WERI-Rb-1 (cell line): ENCODE data around the gene FRAS1.

Experiments
- DNase-seq: peaks from one replicate; pipeline ENCODE4 v3.0.0-alpha.2; 2020
- H3K27ac ChIP-seq: fragments of 250-450 bp; sonication (Bioruptor Pico); 2 replicates; pipeline ENCODE4 v1.5.1; 2020; ENCODE audit warnings: mild to moderate bottlenecking, moderate library complexity
- H3K27me3 ChIP-seq: fragments of 250-450 bp; sonication (Bioruptor Pico); 2 replicates; pipeline ENCODE4 v1.5.1; 2021; ENCODE audit warnings: mild to moderate bottlenecking, low read depth, moderate library complexity; ENCODE audit not compliant: insufficient read depth, severe bottlenecking
- H3K36me3 ChIP-seq: fragments of 250-450 bp; sonication (Bioruptor Pico); 2 replicates; pipeline ENCODE4 v1.5.1; 2020; ENCODE audit warnings: mild to moderate bottlenecking, moderate library complexity
- H3K4me3 ChIP-seq: 2 replicates; pipeline ENCODE4 v1.5.1; 2011; ENCODE audit warnings: low read depth, mild to moderate bottlenecking, control low read depth, low read length
- H3K9me3 ChIP-seq: fragments of 250-450 bp; sonication (Bioruptor Pico); 2 replicates; pipeline ENCODE4 v1.5.1; 2021; ENCODE audit warnings: mild to moderate bottlenecking, moderate library complexity; ENCODE audit not compliant: severe bottlenecking
- TF ChIP-seq, protein P1 (sequence below): IDR thresholded peaks from 2 replicates; pipeline ENCODE4 v1.5.1; 2011; ENCODE audit warnings: low read depth, mild to moderate bottlenecking, control low read depth, inconsistent platforms, low read length

Gene FRAS1

DNA sequence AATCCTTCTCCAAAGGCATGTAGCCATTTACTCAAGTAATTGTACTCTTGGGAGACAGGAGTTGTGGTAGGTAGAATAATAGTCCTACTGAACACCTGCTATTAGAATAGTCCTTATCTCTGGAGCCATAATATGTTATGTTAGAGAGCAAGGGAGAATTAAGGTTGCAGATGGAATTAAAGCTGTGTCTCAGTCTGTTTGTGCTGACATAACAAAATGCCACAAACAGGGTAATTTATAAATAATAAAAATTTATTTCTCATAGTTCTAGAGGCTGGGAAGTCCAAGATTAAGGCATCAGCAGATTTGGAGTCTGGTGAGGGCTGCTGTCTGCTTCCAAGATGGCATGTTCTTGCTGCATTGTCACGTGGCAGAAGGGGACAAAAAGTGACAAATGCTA is 24.2 kb upstream of the FRAS1 start:
- no peaks in the 10 kb centered on the region for H3K9me3 ChIP-seq
- H3K36me3 ChIP-seq, result no peaks in the 10 kb centered on the region
- peaks cover 17% of the 10 kb centered on the region for H3K27me3 ChIP-seq
- H3K4me3 ChIP-seq, result no peak overlapping the region
- TF ChIP-seq, protein P1, sequence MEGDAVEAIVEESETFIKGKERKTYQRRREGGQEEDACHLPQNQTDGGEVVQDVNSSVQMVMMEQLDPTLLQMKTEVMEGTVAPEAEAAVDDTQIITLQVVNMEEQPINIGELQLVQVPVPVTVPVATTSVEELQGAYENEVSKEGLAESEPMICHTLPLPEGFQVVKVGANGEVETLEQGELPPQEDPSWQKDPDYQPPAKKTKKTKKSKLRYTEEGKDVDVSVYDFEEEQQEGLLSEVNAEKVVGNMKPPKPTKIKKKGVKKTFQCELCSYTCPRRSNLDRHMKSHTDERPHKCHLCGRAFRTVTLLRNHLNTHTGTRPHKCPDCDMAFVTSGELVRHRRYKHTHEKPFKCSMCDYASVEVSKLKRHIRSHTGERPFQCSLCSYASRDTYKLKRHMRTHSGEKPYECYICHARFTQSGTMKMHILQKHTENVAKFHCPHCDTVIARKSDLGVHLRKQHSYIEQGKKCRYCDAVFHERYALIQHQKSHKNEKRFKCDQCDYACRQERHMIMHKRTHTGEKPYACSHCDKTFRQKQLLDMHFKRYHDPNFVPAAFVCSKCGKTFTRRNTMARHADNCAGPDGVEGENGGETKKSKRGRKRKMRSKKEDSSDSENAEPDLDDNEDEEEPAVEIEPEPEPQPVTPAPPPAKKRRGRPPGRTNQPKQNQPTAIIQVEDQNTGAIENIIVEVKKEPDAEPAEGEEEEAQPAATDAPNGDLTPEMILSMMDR, result no peak
- no peak overlapping the region for H3K27ac ChIP-seq
- no peak for DNase-seq

DNA sequence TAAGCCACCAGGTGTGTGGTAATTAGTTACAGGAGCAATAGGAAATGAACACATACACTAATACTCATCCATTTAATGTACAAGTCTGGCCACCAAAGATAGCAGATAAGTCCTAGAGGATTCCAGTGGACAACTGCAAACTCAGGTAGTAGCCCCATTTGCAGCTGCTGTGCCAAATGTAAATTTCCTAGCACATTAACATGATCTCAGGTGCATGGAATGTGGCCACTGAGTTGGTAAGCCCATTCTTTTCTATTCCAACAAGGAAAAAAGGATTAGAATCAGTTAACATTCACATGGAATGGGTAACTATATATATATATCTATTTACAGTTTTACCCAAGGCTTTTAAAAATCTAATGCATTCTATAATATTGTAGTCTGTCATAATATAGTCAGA is 23.3 kb upstream of the FRAS1 start:
- Histone ChIP-seq H3K9me3 (no peaks in the 10 kb centered on the region), H3K27ac (no peak overlapping the region), H3K4me3 (no peak overlapping the region), H3K36me3 (no peaks in the 10 kb centered on the region), H3K27me3 (peaks cover 25% of the 10 kb centered on the region)
- DNase-seq, result no peak
- TF ChIP-seq, protein P1, result no peak

DNA sequence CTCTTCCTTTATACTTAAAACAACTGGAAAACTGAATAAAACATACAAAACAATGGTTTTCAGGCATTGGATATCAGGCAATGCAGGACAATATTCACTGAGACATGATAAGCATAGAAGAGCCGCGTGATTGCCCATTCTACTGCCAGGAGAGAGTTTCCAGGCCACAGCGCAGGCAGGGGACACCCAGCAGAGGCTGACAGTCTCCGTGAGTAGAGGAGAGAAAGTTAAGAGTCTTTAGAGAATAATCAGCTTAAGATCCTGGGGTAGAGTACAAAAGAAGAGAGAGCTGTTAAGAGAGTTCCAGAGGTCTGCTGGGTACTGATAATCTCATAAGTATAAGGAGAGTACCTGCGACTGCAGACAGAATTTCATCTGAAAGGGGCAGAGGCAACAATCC is 18.4 kb upstream of the FRAS1 start:
- Histone ChIP-seq H3K9me3 (peaks cover 3% of the 10 kb centered on the region), H3K36me3 (no peaks in the 10 kb centered on the region), H3K27ac (no peak overlapping the region), H3K27me3 (peaks cover 46% of the 10 kb centered on the region), H3K4me3 (no peak overlapping the region)
- TF ChIP-seq, protein P1, result no peak
- DNase-seq, result peak; percentile 39

DNA sequence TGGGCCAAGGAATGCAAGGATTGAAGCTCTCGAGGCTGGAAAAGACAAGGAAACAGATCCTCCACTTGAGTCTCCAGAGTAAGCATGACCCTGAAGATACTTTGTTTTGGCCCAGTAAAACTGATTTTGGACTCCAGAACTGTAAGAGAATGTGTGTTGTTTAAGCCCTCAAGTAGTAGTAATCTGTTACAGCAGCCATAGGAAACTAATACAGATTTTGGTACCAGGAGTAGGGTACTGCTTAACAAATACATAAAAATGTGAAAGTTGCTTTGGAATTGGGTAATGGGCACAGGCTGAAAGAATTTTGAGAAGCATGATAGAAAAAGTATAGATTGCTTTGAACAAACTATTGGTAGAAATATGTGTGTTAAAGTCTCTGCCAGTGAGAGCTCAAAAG is 17.4 kb upstream of the FRAS1 start:
- Histone ChIP-seq H3K27me3 (peaks cover 46% of the 10 kb centered on the region), H3K4me3 (no peak overlapping the region), H3K27ac (no peak overlapping the region), H3K9me3 (peaks cover 3% of the 10 kb centered on the region), H3K36me3 (no peaks in the 10 kb centered on the region)
- DNase-seq, result no peak
- TF ChIP-seq, protein P1, result no peak

DNA sequence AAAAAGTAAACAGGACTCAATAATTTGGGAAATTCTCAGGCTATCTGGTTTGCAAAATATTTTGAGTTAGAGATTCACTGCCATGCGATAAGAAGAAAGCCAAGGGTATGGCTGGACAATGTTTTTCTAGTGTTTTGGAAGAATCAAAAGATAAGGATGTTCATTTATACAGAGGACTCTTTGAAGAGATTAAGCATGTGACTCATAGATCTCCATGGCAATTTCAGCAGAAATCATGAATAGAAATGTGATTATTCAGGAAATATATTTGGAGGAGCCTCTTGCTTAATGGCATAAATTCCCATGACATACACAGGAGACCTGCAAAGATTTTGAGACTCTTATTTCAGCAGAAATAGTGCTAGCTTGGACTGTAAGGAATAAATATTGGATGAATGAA is 16.7 kb upstream of the FRAS1 start:
- H3K27me3 ChIP-seq, result peaks cover 46% of the 10 kb centered on the region
- TF ChIP-seq, protein P1, result no peak
- no peak overlapping the region for H3K27ac ChIP-seq
- H3K36me3 ChIP-seq, result no peaks in the 10 kb centered on the region
- H3K4me3 ChIP-seq, result no peak overlapping the region
- no peak for DNase-seq
- H3K9me3 ChIP-seq, result peaks cover 3% of the 10 kb centered on the region

DNA sequence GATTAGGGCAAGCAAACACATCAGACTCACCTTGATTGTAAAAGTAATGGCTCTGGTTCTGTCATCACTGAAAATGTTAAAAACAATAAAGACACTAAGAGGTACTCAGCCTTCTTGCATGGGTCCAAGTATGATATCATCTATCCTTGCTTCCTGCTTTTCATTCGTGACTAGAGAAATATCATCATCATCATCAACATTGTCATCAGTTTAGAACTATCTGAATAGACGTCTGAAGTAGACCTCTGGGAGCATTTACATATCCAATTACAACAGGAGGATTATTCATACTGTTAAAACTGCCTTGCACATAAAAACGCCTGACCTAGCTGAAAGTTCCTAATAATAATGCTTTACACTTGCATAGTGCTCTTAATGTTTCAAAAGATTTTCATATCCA is 9.8 kb upstream of the FRAS1 start:
- no peak for DNase-seq
- TF ChIP-seq, protein P1, result no peak
- H3K36me3 ChIP-seq, result no peaks in the 10 kb centered on the region
- no peak overlapping the region for H3K4me3 ChIP-seq
- no peak overlapping the region for H3K27ac ChIP-seq
- H3K9me3 ChIP-seq, result no peaks in the 10 kb centered on the region
- H3K27me3 ChIP-seq, result peaks cover 3% of the 10 kb centered on the region
